ENCODE measurements around the gene NLGN1. TPM values are rescaled to one million over a fixed set of nuclear protein-coding genes. Genes with fewer than 3 reads are reported as not detected.

Gene NLGN1
- total RNA-seq, 1 experiment from 2014 or later = not detected

DNA sequence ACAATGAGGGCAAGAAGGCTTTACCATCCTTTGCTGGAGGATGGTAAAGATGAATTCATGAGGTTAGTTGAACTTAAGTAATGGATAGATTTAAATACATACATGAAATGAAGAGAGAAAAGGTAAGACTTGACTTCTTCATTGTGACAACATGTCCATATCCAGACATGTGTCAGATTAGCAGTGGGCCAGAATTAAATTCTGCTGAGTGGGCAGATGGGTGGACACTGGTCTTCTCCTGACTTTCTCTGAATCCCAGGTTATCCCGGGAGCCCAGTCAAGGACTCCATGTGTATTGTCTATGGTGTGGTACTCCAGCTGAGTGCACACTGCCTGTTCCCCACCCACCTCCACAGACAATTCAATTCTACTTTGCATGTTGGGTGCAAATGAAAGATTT lies 603.1 kb downstream of the NLGN1 start:
- no peak overlapping the region for H2AFZ ChIP-seq (ENCODE audit: low read depth, low read length, poor library complexity, severe bottlenecking)
- no peaks in the 10 kb centered on the region for H3K9me2 ChIP-seq (ENCODE audit: insufficient read depth)
- H3K4me1 ChIP-seq (ENCODE audit: control insufficient read depth in 1 of 2, insufficient read depth in 2 of 2, low read length in 2 of 2) = no peaks in the 10 kb centered on the region
- no peak overlapping the region for H3K27ac ChIP-seq (ENCODE audit: low read depth, low read length)
- H3K4me2 ChIP-seq (ENCODE audit: low read length) = no peak overlapping the region
- CTCF ChIA-PET = no interaction called here
- no peak for DNase-seq (ENCODE audit: low read depth, low spot score)
- BruUV-seq (replicated peaks) = no TSS peak
- no peak overlapping the region for H3K4me3 ChIP-seq (replicated peaks in 1 of 2; ENCODE audit: low read depth in 1 of 2, low read length in 2 of 2)
- POLR2A ChIA-PET = no interaction called here
- intact Hi-C loops (cut with micrococcal nuclease) = no loop called here
- H3K27me3 ChIP-seq (ENCODE audit: insufficient read depth, low read length) = no peaks in the 10 kb centered on the region
- no peaks in the 10 kb centered on the region for H3K36me3 ChIP-seq (ENCODE audit: control insufficient read depth in 1 of 2, insufficient read depth in 2 of 2, low read length in 2 of 2)
- no peaks in the 10 kb centered on the region for H3K79me2 ChIP-seq (ENCODE audit: insufficient read depth, low read length)
- RAD21 ChIA-PET (ENCODE audit: low non-redundant PET in 1 of 2, low total read pairs in 2 of 2, uncharacterized antibody in 2 of 2, unreplicated experiment in 2 of 2) = no interaction called here
- no peak overlapping the region for H3K9ac ChIP-seq (ENCODE audit: low read length)
- H4K20me1 ChIP-seq (ENCODE audit: insufficient read depth) = no peaks in the 10 kb centered on the region
- TF ChIP-seq EZH2 (IDR thresholded peaks at IDR 0.05) = no peak
- no peak for TF ChIP-seq SRF (IDR thresholded peaks at IDR 0.05; ENCODE audit: low read depth)
- TF ChIP-seq SIN3A (IDR thresholded peaks at IDR 0.05; ENCODE audit: low read depth) = no peak
- TF ChIP-seq POLR2AphosphoS5 (IDR thresholded peaks at IDR 0.05; ENCODE audit: low read depth, low read length) = no peak
- no peaks in the 10 kb centered on the region for H3K9me3 ChIP-seq (ENCODE audit: control insufficient read depth in 1 of 2, insufficient read depth in 1 of 2, low read depth in 1 of 2, low read length in 2 of 2)
- ATAC-seq = no peak

DNA sequence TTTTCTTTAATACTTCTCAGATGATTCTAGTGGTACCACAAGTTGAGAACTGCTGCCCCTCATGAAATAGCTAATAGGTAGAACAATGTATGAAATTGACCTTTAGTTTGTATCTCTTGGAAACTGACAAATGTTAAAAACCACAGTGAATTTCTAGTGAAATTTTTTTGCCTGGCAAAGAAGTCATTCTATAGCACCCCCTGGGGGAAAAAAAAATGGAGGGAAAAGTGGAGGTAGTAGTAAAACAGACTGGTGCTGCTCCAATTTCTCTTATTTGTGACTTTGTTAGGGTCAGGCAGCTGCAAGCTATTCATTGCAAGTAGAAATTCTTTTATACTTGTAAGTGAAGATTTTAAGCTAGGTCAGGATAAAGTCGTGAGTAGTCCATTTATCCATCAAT lies 605.0 kb downstream of the NLGN1 start:
- intact Hi-C loops (cut with micrococcal nuclease) = no loop called here
- H3K27ac ChIP-seq (ENCODE audit: low read depth, low read length) = no peak overlapping the region
- CTCF ChIA-PET = no interaction called here
- DNase-seq (ENCODE audit: low read depth, low spot score) (no peak), ATAC-seq (no peak)
- H3K36me3 ChIP-seq (ENCODE audit: control insufficient read depth in 1 of 2, insufficient read depth in 2 of 2, low read length in 2 of 2) = no peaks in the 10 kb centered on the region
- no peak overlapping the region for H3K4me3 ChIP-seq (replicated peaks in 1 of 2; ENCODE audit: low read depth in 1 of 2, low read length in 2 of 2)
- H3K9me2 ChIP-seq (ENCODE audit: insufficient read depth) = no peaks in the 10 kb centered on the region
- H3K9me3 ChIP-seq (ENCODE audit: control insufficient read depth in 1 of 2, insufficient read depth in 1 of 2, low read depth in 1 of 2, low read length in 2 of 2) = no peaks in the 10 kb centered on the region
- POLR2A ChIA-PET = no interaction called here
- RAD21 ChIA-PET (ENCODE audit: low non-redundant PET in 1 of 2, low total read pairs in 2 of 2, uncharacterized antibody in 2 of 2, unreplicated experiment in 2 of 2) = no interaction called here
- H3K9ac ChIP-seq (ENCODE audit: low read length) = no peak overlapping the region
- TF ChIP-seq SIN3A (IDR thresholded peaks at IDR 0.05; ENCODE audit: low read depth) (no peak), RAD21 (IDR thresholded peaks at IDR 0.05; ENCODE audit: low read depth) (peak; percentile 26; the same call in 1 of the 2 replicates), FOSL1 (IDR thresholded peaks at IDR 0.05; ENCODE audit: low read depth) (no peak)
- TF ChIP-seq, protein P1, sequence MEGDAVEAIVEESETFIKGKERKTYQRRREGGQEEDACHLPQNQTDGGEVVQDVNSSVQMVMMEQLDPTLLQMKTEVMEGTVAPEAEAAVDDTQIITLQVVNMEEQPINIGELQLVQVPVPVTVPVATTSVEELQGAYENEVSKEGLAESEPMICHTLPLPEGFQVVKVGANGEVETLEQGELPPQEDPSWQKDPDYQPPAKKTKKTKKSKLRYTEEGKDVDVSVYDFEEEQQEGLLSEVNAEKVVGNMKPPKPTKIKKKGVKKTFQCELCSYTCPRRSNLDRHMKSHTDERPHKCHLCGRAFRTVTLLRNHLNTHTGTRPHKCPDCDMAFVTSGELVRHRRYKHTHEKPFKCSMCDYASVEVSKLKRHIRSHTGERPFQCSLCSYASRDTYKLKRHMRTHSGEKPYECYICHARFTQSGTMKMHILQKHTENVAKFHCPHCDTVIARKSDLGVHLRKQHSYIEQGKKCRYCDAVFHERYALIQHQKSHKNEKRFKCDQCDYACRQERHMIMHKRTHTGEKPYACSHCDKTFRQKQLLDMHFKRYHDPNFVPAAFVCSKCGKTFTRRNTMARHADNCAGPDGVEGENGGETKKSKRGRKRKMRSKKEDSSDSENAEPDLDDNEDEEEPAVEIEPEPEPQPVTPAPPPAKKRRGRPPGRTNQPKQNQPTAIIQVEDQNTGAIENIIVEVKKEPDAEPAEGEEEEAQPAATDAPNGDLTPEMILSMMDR (IDR thresholded peaks at IDR 0.05 in 2 of 3, conservative IDR thresholded peaks at IDR 0.05 in 1 of 3; ENCODE audit: borderline replicate concordance in 1 of 3, insufficient read depth in 1 of 3, low read depth in 2 of 3, low read length in 2 of 3) = peak; percentile 7 to 29 (median 19); a peak in 2 of 6 replicates
- no peak overlapping the region for H2AFZ ChIP-seq (ENCODE audit: low read depth, low read length, poor library complexity, severe bottlenecking)
- no peaks in the 10 kb centered on the region for H4K20me1 ChIP-seq (ENCODE audit: insufficient read depth)
- H3K27me3 ChIP-seq (ENCODE audit: insufficient read depth, low read length) = no peaks in the 10 kb centered on the region
- no peak overlapping the region for H3K4me2 ChIP-seq (ENCODE audit: low read length)
- no TSS peak for BruUV-seq (replicated peaks)
- H3K79me2 ChIP-seq (ENCODE audit: insufficient read depth, low read length) = no peaks in the 10 kb centered on the region
- no peaks in the 10 kb centered on the region for H3K4me1 ChIP-seq (ENCODE audit: control insufficient read depth in 1 of 2, insufficient read depth in 2 of 2, low read length in 2 of 2)
